ENCODE measurements around the gene KIAA1217. TPM values are rescaled to one million over a fixed set of nuclear protein-coding genes. Genes with fewer than 3 reads are reported as not detected.

The KIAA1217 gene
- total RNA-seq, 1 donor from 2014 or later: 13.0 TPM

- intact Hi-C loops (cut with DNase I): no loop called here
- TF ChIP-seq CTCF (IDR thresholded peaks at IDR 0.05): no peak
- Histone ChIP-seq H3K9me3 (no peaks in the 10 kb centered on the region), H3K27me3 (no peaks in the 10 kb centered on the region), H3K36me3 (no peaks in the 10 kb centered on the region), H3K4me1 (no peaks in the 10 kb centered on the region), H3K4me3 (no peak overlapping the region), H3K27ac (no peak overlapping the region)
- DNase-seq (ENCODE audit: low spot score in 2 of 2): no peak
These were observed 207.3 kb downstream of the KIAA1217 start for GRCh38 chr10:24416248-24416647.

GRCh38 chr10:24417053-24417452 is 208.1 kb downstream of the KIAA1217 start:
- Histone ChIP-seq H3K4me1 (no peaks in the 10 kb centered on the region), H3K27me3 (no peaks in the 10 kb centered on the region), H3K4me3 (no peak overlapping the region), H3K36me3 (no peaks in the 10 kb centered on the region), H3K9me3 (no peaks in the 10 kb centered on the region), H3K27ac (no peak overlapping the region)
- TF ChIP-seq CTCF (IDR thresholded peaks at IDR 0.05): no peak
- no peak for DNase-seq (ENCODE audit: low spot score in 2 of 2)
- intact Hi-C loops (cut with DNase I): no loop called here

GRCh38 chr10:24418532-24418931 is 209.6 kb downstream of the KIAA1217 start:
- H3K4me3 ChIP-seq: no peak overlapping the region
- peak in 1 of 3 experiments; percentile 30 for TF ChIP-seq CTCF (IDR thresholded peaks at IDR 0.05)
- H3K27me3 ChIP-seq: no peaks in the 10 kb centered on the region
- no peak for DNase-seq (ENCODE audit: low spot score in 2 of 2)
- H3K9me3 ChIP-seq: no peaks in the 10 kb centered on the region
- intact Hi-C loops (cut with DNase I): no loop called here
- no peaks in the 10 kb centered on the region for H3K4me1 ChIP-seq
- H3K36me3 ChIP-seq: no peaks in the 10 kb centered on the region
- no peak overlapping the region for H3K27ac ChIP-seq

GRCh38 chr10:24419066-24419465 is 210.1 kb downstream of the KIAA1217 start:
- Histone ChIP-seq H3K27ac (no peak overlapping the region), H3K27me3 (no peaks in the 10 kb centered on the region), H3K36me3 (no peaks in the 10 kb centered on the region), H3K4me3 (no peak overlapping the region), H3K4me1 (no peaks in the 10 kb centered on the region), H3K9me3 (no peaks in the 10 kb centered on the region)
- intact Hi-C loops (cut with DNase I): no loop called here
- no peak for TF ChIP-seq CTCF (IDR thresholded peaks at IDR 0.05)
- DNase-seq (ENCODE audit: low spot score in 2 of 2): no peak

GRCh38 chr10:24425151-24425550 is 216.2 kb downstream of the KIAA1217 start:
- H3K36me3 ChIP-seq: no peaks in the 10 kb centered on the region
- no peaks in the 10 kb centered on the region for H3K9me3 ChIP-seq
- no peak overlapping the region for H3K27ac ChIP-seq
- no peaks in the 10 kb centered on the region for H3K27me3 ChIP-seq
- intact Hi-C loops (cut with DNase I): loop anchor here (5.0 kb wide), 1 partner anchor 33 kb away; no protein-coding TSS in a partner anchor
- TF ChIP-seq CTCF (IDR thresholded peaks at IDR 0.05): no peak
- H3K4me1 ChIP-seq: peaks cover 0 to 9% of the 10 kb centered on the region in 2 donors
- H3K4me3 ChIP-seq: no peak overlapping the region
- no peak for DNase-seq (ENCODE audit: low spot score in 2 of 2)
